HepG2 (cell line): Measurements from ENCODE around the gene CCDC83. TPM values are rescaled to one million over a fixed set of nuclear protein-coding genes. Genes with fewer than 3 reads are reported as not detected.
A peak's percentile ranks its signal among the peaks of the same experiment; 100 is the strongest.

Source experiments
- AHDC1 ChIP-seq: sonication (generic); formaldehyde crosslinking; IDR thresholded peaks from 2 replicates; pipeline ENCODE4 v1.5.1; 2020; ENCODE audit warnings: mild to moderate bottlenecking, missing genetic modification reagents, borderline replicate concordance
- HOMEZ ChIP-seq: IDR thresholded peaks from 2 replicates; pipeline ENCODE4 v1.6.1; 2016; ENCODE audit warnings: low read depth
- IRX3 ChIP-seq: sonication (generic); formaldehyde crosslinking; IDR thresholded peaks from 2 replicates; pipeline ENCODE4 v1.8.1; 2023; ENCODE audit warnings: mild to moderate bottlenecking, low read depth, missing genetic modification reagents, borderline replicate concordance
- KMT2A ChIP-seq: sonication (generic); formaldehyde crosslinking; IDR thresholded peaks from 2 replicates; pipeline ENCODE4 v1.4.0; 2020; ENCODE audit warnings: missing genetic modification reagents
- NFIB ChIP-seq: sonication (generic); formaldehyde crosslinking; IDR thresholded peaks from 2 replicates; pipeline ENCODE4 v1.9.0; 2021; ENCODE audit warnings: missing genetic modification reagents, mild to moderate bottlenecking, borderline replicate concordance
- SIN3B ChIP-seq: fragments of 150-350 bp; IDR thresholded peaks from 2 replicates; pipeline ENCODE4 v1.6.1; 2014; ENCODE audit warnings: low read length
- THAP9 ChIP-seq: sonication (generic); formaldehyde crosslinking; IDR thresholded peaks from 2 replicates; pipeline ENCODE4; 2020; ENCODE audit warnings: missing genetic modification reagents, mild to moderate bottlenecking, borderline replicate concordance
- ZKSCAN5 ChIP-seq: sonication (generic); formaldehyde crosslinking; IDR thresholded peaks from 2 replicates; pipeline ENCODE4 v1.5.1; 2020; ENCODE audit warnings: mild to moderate bottlenecking, missing genetic modification reagents
- ZNF253 ChIP-seq: sonication (generic); formaldehyde crosslinking; IDR thresholded peaks from 2 replicates; pipeline ENCODE4 v1.8.0; 2022; ENCODE audit warnings: mild to moderate bottlenecking, missing genetic modification reagents, borderline replicate concordance
- ZNF503 ChIP-seq: sonication (generic); formaldehyde crosslinking; IDR thresholded peaks from 2 replicates; pipeline ENCODE4 v1.4.0; 2020; ENCODE audit warnings: missing genetic modification reagents
- ZNF687 ChIP-seq: sonication (generic); formaldehyde crosslinking; IDR thresholded peaks from 2 replicates; pipeline ENCODE4 v1.5.1; 2020; ENCODE audit warnings: mild to moderate bottlenecking, missing genetic modification reagents, moderate library complexity
- ZNF788 ChIP-seq: sonication (generic); formaldehyde crosslinking; IDR thresholded peaks from 2 replicates; pipeline ENCODE4 v1.5.0; 2020; ENCODE audit warnings: mild to moderate bottlenecking, missing genetic modification reagents, borderline replicate concordance
- ZNF790 ChIP-seq: sonication (generic); formaldehyde crosslinking; IDR thresholded peaks from 2 replicates; pipeline ENCODE4 v1.8.0; 2022; ENCODE audit warnings: missing genetic modification reagents, mild to moderate bottlenecking, borderline replicate concordance
- polyA plus RNA-seq, 8 experiments: library from polyadenylated mRNA; depleted of rRNA in 3 of 8; stranded (reverse) in 7 of 8; unstranded in 1 of 8; fragments of >200 nt; fragmentation: Illumina TruSeq in 4 of 8; extraction: Trizol in 4 of 8; gene quantifications; 2 replicates each; pipeline versions ENCODE4 v1.2.1 to v1.2.3, GENCODE V29; 2011 to 2016; ENCODE audit warnings: low read depth in 4 of 8, missing spikeins in 1 of 8, mixed read lengths in 1 of 8; ENCODE audit not compliant: insufficient read depth in 1 of 8
- total RNA-seq, 5 experiments: library from RNA; depleted of rRNA; stranded (reverse); fragments of >200 nt; fragmentation: Illumina TruSeq; extraction: Trizol; gene quantifications; 2 replicates each; pipeline ENCODE4 v1.2.3, GENCODE V29; 2016; ENCODE audit warnings: low read depth in 1 of 5

CCDC83 gene
- total and polyA plus RNA-seq, 2 of the 13 experiments (the other 11 are each of a cell fraction or from before 2014, with no cell fraction given): not detected

- TF ChIP-seq ZNF687 (CRISPR knock-in tag) (no peak), AHDC1 (peak; percentile 76; the same call in 1 of the 2 replicates), THAP9 (CRISPR knock-in tag) (no peak), NFIB (CRISPR knock-in tag) (no peak), IRX3 (no peak), ZKSCAN5 (CRISPR knock-in tag) (no peak), ZNF503 (CRISPR knock-in tag) (peak; percentile 75), ZNF788 (CRISPR knock-in tag) (no peak), ZNF253 (no peak), ZNF790 (CRISPR knock-in tag) (peak; percentile 100), KMT2A (no peak), HOMEZ (peak; percentile 65; the same call in 1 of the 2 replicates), SIN3B (no peak)
Observed at GRCh38 chr11:85923455-85923854, 68.3 kb downstream of the CCDC83 start (continued).
